HEK293 (cell line): ENCODE data around the gene PRELID1.

ENCODE experiments used
- CTCF ChIA-PET: fragments of 350-600 bp; formaldehyde crosslinking; extraction: SDS; loops from one replicate; lab custom pipeline; 2021; ENCODE audit warnings: antibody characterized with exemption; lab: Yijun Ruan, JAX
- POLR2A ChIA-PET: fragments of 300-600 bp; formaldehyde crosslinking; extraction: SDS; loops from one replicate; lab custom pipeline; 2020; ENCODE audit warnings: antibody characterized with exemption, inconsistent platforms; lab: Yijun Ruan, JAX
- H3K27ac ChIP-seq: fragments of 200-500 bp; sonication (Bioruptor generic); 2 replicates; pipeline ENCODE4 v1.5.1; 2014; ENCODE audit warnings: low read depth, low read length, control low read depth, inconsistent platforms; ENCODE audit errors: extremely low read depth
- H3K36me3 ChIP-seq, 2 experiments: fragments of 200-500 bp in 1 of 2; sonication (Bioruptor generic) in 1 of 2; 1 replicate in 1 of 2; 2 replicates in 1 of 2; pipeline ENCODE4 v1.5.1; 2014 to 2017; ENCODE audit warnings: inconsistent platforms in 2 of 2, low read length in 2 of 2; ENCODE audit not compliant: control insufficient read depth in 2 of 2, insufficient read depth in 1 of 2
- H3K4me1 ChIP-seq: fragments of 200-500 bp; sonication (Bioruptor generic); 2 replicates; pipeline ENCODE4 v1.5.1; 2014; ENCODE audit warnings: mild to moderate bottlenecking, low read length, inconsistent platforms; ENCODE audit not compliant: control insufficient read depth, insufficient read depth
- H3K4me3 ChIP-seq: 2 replicates; pipeline ENCODE4 v1.5.1; 2011; ENCODE audit warnings: low read depth, mild to moderate bottlenecking, control low read depth, low read length, moderate library complexity
- H3K9me3 ChIP-seq: fragments of 200-500 bp; sonication (Bioruptor generic); 2 replicates; pipeline ENCODE4 v1.5.1; 2014; ENCODE audit warnings: low read depth, low read length, inconsistent platforms; ENCODE audit not compliant: control insufficient read depth, insufficient read depth
- BCL11A ChIP-seq: fragments of 450-650 bp; formaldehyde crosslinking; IDR thresholded peaks from 2 replicates; pipeline ENCODE4 v1.5.1; 2016; ENCODE audit warnings: low read depth, missing biosample characterization, missing genetic modification characterization
- REST ChIP-seq: fragments of 450-650 bp; formaldehyde crosslinking; IDR thresholded peaks from 2 replicates; pipeline ENCODE4 v1.5.1; 2016; ENCODE audit warnings: missing biosample characterization, missing genetic modification characterization
- ZNF214 ChIP-seq: fragments of 450-650 bp; formaldehyde crosslinking; IDR thresholded peaks from 2 replicates; pipeline ENCODE4 v1.5.1; 2017; ENCODE audit warnings: missing biosample characterization, mild to moderate bottlenecking, missing genetic modification characterization, borderline replicate concordance
- ZNF354C ChIP-seq: fragments of 450-650 bp; formaldehyde crosslinking; IDR thresholded peaks from 2 replicates; pipeline ENCODE4 v1.5.1; 2016; ENCODE audit warnings: missing biosample characterization, missing genetic modification characterization, low read depth, borderline replicate concordance
- ZNF473 ChIP-seq: fragments of 450-650 bp; formaldehyde crosslinking; IDR thresholded peaks from 2 replicates; pipeline ENCODE4 v1.5.1; 2017; ENCODE audit warnings: missing biosample characterization, missing genetic modification characterization
- ZNF544 ChIP-seq: fragments of 450-650 bp; formaldehyde crosslinking; IDR thresholded peaks from 2 replicates; pipeline ENCODE4 v1.5.0; 2017; ENCODE audit warnings: missing biosample characterization, missing genetic modification characterization
- ZNF561 ChIP-seq: fragments of 450-650 bp; IDR thresholded peaks from 2 replicates; pipeline ENCODE4 v1.5.1; 2018; ENCODE audit warnings: missing biosample characterization, missing genetic modification characterization, borderline replicate concordance
- ZNF571 ChIP-seq: fragments of 450-650 bp; formaldehyde crosslinking; IDR thresholded peaks from 2 replicates; pipeline ENCODE4 v1.5.0; 2017; ENCODE audit warnings: missing biosample characterization, missing genetic modification characterization
- ZNF707 ChIP-seq: fragments of 450-650 bp; formaldehyde crosslinking; IDR thresholded peaks from 2 replicates; pipeline ENCODE4 v1.5.1; 2016; ENCODE audit warnings: missing biosample characterization, missing genetic modification characterization
- TF ChIP-seq, protein P1 (sequence below): fragments of 450-650 bp; formaldehyde crosslinking; IDR thresholded peaks from 2 replicates; pipeline ENCODE4 v1.5.1; 2017; ENCODE audit warnings: missing biosample characterization, mild to moderate bottlenecking, missing genetic modification characterization, moderate library complexity
- TF ChIP-seq, protein P2 (sequence below): fragments of 450-650 bp; formaldehyde crosslinking; IDR thresholded peaks from 2 replicates; pipeline ENCODE4 v1.5.1; 2016; ENCODE audit warnings: missing biosample characterization, missing genetic modification characterization
- TF ChIP-seq, protein P3 (sequence below): fragments of 450-650 bp; formaldehyde crosslinking; IDR thresholded peaks from 2 replicates; pipeline ENCODE4 v1.5.1; 2016; ENCODE audit warnings: missing biosample characterization, missing genetic modification characterization
- TF ChIP-seq, protein P4 (sequence below): fragments of 450-650 bp; formaldehyde crosslinking; IDR thresholded peaks from 2 replicates; pipeline ENCODE4 v1.5.1; 2016; ENCODE audit warnings: missing biosample characterization, missing genetic modification characterization
- TF ChIP-seq, protein P5 (sequence below): fragments of 450-650 bp; formaldehyde crosslinking; IDR thresholded peaks from 2 replicates; pipeline ENCODE4 v1.5.1; 2016; ENCODE audit warnings: missing biosample characterization, missing genetic modification characterization

Gene PRELID1

GRCh38 chr5:177344891-177345290 lies 41.3 kb downstream of the PRELID1 start:
- CTCF ChIA-PET = interaction anchor here (0.6 kb wide), 1 partner anchor 58 kb away, joined by 4 read pairs; no protein-coding TSS in a partner anchor
- H3K36me3 ChIP-seq = peaks cover 34 to 37% of the 10 kb centered on the region in 2 experiments

DNA sequence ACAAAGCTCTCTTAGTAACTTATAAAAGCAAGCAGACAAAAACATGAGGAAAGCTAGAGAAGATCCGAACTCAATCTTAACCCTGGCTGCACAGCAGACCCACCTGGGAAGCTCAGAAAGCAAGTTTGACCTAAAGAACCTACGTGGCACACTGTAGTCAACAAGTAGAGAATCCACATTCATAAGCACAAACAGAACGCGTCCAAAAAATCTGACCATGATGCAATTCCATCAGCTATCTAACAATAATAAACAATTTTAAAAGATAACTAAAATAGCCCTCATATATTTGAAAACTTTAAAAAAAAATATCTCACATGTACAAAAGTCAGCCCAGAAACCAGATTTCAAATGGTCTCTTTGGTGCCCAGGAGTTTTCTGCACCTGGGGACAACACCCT lies 43.2 kb downstream of the PRELID1 start:
- CTCF ChIA-PET = interaction anchor here (0.6 to 2.0 kb wide), 7 partner anchors 10 to 44 kb away, joined by 3 to 8 read pairs (median 5); no protein-coding TSS in a partner anchor

More at GRCh38 chr5:177344891-177345290, 41.3 kb downstream of the PRELID1 start:
- Histone ChIP-seq H3K4me1 (peaks cover 12% of the 10 kb centered on the region; the same call in 1 of the 2 replicates), H3K9me3 (no peaks in the 10 kb centered on the region), H3K27ac (no peak overlapping the region), H3K4me3 (no peak overlapping the region)
- TF ChIP-seq, protein P1, sequence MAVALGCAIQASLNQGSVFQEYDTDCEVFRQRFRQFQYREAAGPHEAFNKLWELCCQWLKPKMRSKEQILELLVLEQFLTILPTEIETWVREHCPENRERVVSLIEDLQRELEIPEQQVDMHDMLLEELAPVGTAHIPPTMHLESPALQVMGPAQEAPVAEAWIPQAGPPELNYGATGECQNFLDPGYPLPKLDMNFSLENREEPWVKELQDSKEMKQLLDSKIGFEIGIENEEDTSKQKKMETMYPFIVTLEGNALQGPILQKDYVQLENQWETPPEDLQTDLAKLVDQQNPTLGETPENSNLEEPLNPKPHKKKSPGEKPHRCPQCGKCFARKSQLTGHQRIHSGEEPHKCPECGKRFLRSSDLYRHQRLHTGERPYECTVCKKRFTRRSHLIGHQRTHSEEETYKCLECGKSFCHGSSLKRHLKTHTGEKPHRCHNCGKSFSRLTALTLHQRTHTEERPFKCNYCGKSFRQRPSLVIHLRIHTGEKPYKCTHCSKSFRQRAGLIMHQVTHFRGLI (tag by site-specific recombination) = no peak
- TF ChIP-seq, protein P2, sequence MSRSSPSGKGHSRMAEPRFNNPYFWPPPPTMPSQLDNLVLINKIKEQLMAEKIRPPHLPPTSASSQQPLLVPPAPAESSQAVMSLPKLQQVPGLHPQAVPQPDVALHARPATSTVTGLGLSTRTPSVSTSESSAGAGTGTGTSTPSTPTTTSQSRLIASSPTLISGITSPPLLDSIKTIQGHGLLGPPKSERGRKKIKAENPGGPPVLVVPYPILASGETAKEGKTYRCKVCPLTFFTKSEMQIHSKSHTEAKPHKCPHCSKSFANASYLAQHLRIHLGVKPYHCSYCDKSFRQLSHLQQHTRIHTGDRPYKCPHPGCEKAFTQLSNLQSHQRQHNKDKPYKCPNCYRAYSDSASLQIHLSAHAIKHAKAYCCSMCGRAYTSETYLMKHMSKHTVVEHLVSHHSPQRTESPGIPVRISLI (tag by site-specific recombination) = peak; percentile 89
- TF ChIP-seq, protein P3, sequence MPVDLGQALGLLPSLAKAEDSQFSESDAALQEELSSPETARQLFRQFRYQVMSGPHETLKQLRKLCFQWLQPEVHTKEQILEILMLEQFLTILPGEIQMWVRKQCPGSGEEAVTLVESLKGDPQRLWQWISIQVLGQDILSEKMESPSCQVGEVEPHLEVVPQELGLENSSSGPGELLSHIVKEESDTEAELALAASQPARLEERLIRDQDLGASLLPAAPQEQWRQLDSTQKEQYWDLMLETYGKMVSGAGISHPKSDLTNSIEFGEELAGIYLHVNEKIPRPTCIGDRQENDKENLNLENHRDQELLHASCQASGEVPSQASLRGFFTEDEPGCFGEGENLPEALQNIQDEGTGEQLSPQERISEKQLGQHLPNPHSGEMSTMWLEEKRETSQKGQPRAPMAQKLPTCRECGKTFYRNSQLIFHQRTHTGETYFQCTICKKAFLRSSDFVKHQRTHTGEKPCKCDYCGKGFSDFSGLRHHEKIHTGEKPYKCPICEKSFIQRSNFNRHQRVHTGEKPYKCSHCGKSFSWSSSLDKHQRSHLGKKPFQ (tag by site-specific recombination) = no peak
- TF ChIP-seq ZNF354C (tag by site-specific recombination) (no peak), ZNF561 (no peak)
- POLR2A ChIA-PET = no interaction called here

More for the DNA sequence above, 43.2 kb downstream of the PRELID1 start:
- POLR2A ChIA-PET = interaction anchor here (0.5 to 0.7 kb wide), 2 partner anchors 99 to 246 kb away, joined by 3 to 7 read pairs; no protein-coding TSS in a partner anchor
- peaks cover 20% of the 10 kb centered on the region; the same call in 1 of the 2 replicates for H3K4me1 ChIP-seq
- no peak overlapping the region for H3K27ac ChIP-seq
- TF ChIP-seq, protein P4, sequence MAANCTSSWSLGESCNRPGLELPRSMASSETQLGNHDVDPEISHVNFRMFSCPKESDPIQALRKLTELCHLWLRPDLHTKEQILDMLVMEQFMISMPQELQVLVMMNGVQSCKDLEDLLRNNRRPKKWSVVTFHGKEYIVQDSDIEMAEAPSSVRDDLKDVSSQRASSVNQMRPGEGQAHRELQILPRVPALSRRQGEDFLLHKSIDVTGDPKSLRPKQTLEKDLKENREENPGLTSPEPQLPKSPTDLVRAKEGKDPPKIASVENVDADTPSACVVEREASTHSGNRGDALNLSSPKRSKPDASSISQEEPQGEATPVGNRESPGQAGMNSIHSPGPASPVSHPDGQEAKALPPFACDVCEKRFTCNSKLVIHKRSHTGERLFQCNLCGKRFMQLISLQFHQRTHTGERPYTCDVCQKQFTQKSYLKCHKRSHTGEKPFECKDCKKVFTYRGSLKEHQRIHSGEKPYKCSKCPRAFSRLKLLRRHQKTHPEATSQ (tag by site-specific recombination) = no peak
- TF ChIP-seq ZNF214 (tag by site-specific recombination) (no peak), REST (tag by site-specific recombination) (no peak), ZNF707 (tag by site-specific recombination) (no peak), ZNF473 (no peak), ZNF544 (no peak), ZNF571 (tag by site-specific recombination) (no peak), BCL11A (tag by site-specific recombination) (no peak)
- TF ChIP-seq, protein P5, sequence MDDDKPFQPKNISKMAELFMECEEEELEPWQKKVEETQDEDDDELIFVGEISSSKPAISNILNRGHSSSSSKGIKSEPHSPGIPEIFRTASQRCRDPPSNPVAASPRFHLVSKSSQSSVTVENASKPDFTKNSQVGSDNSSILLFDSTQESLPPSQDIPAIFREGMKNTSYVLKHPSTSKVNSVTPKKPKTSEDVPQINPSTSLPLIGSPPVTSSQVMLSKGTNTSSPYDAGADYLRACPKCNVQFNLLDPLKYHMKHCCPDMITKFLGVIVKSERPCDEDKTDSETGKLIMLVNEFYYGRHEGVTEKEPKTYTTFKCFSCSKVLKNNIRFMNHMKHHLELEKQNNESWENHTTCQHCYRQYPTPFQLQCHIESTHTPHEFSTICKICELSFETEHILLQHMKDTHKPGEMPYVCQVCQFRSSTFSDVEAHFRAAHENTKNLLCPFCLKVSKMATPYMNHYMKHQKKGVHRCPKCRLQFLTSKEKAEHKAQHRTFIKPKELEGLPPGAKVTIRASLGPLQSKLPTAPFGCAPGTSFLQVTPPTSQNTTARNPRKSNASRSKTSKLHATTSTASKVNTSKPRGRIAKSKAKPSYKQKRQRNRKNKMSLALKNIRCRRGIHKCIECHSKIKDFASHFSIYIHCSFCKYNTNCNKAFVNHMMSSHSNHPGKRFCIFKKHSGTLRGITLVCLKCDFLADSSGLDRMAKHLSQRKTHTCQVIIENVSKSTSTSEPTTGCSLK = no peak
- no peak overlapping the region for H3K4me3 ChIP-seq
- peaks cover 30 to 35% of the 10 kb centered on the region in 2 experiments for H3K36me3 ChIP-seq
- no peaks in the 10 kb centered on the region for H3K9me3 ChIP-seq
